ENCODE results near the gene PIK3CD. TPM values are rescaled to one million over a fixed set of nuclear protein-coding genes. Genes with fewer than 3 reads are reported as not detected.
A peak's percentile ranks its signal among the peaks of the same experiment; 100 is the strongest.

The PIK3CD gene
- total RNA-seq (2021; fragmentation: NEBNext Ultra II Directional; extraction: Animal tissue kit (Norgen Biotek cat#: 25700)) (24.1 and 24.8 TPM in 2 replicates), polyA plus RNA-seq (2011; rRNA removed) (20.6 and 28.8 TPM in 2 replicates), polyA minus RNA-seq (2011; rRNA and poly(A)+ RNA removed) (23.1 and 25.3 TPM in 2 replicates)
- 18.1 TPM for polyA plus RNA-seq (2011; cell fraction: cytosol; rRNA removed)
- 46.9 TPM for polyA plus RNA-seq (2011; cell fraction: nucleus; rRNA removed)
- 20.8 to 23.7 TPM (median 22.1 TPM) in 4 replicates for polyA plus RNA-seq (2012, experiment 1 of 2)
- 14.9 TPM for polyA plus RNA-seq (2012, experiment 2 of 2)
- 6.2 TPM for polyA plus RNA-seq (2013, experiment 1 of 2)
- 5.9 TPM for polyA plus RNA-seq (2013, experiment 2 of 2)
- 17.4 TPM for polyA minus RNA-seq (2011; cell fraction: cytosol; rRNA and poly(A)+ RNA removed)
- 26.4 TPM for polyA minus RNA-seq (2011; cell fraction: nucleus; rRNA and poly(A)+ RNA removed)
- long read RNA-seq, experiment 1, partial matches to known transcripts = 9 of 11 reads
- long read RNA-seq, experiment 1, other reads (novel, unspliced or antisense) = 2 of 11 reads
- long read RNA-seq, experiment 2, partial matches to known transcripts = 0 of 1 reads
- long read RNA-seq, experiment 2, other reads (novel, unspliced or antisense) = 1 of 1 reads

GRCh38 chr1:9651565-9652378, at the start of gene PIK3CD:
Gene PIK3CD, plus strand, starts transcription at chr1:9651731. Its CDS starts 58,725 bp downstream, at chr1:9710456.
- Histone ChIP-seq H2BK5ac (ENCODE audit: low read depth, low read length) (no peak within 1 kb of the TSS), H3K79me2 (ENCODE audit: control insufficient read depth in 1 of 2, insufficient read depth in 2 of 2, low read length in 2 of 2) (no peaks in the 10 kb centered on the region), H2BK12ac (ENCODE audit: low read depth, low read length) (no peak within 1 kb of the TSS), H3K4me2 (ENCODE audit: insufficient read depth in 1 of 2, low read depth in 2 of 2, low read length in 2 of 2) (peak within 1 kb of the TSS; percentile 65 to 90), H4K20me1 (replicated peaks in 1 of 2; ENCODE audit: control insufficient read depth in 1 of 2, insufficient read depth in 2 of 2, low read length in 2 of 2) (no peaks in the 10 kb centered on the region), H3K79me1 (ENCODE audit: low read depth, low read length) (no peaks in the 10 kb centered on the region), H3K27ac (ENCODE audit: low read depth, low read length) (no peak within 1 kb of the TSS), H3K36me3 (ENCODE audit: control insufficient read depth in 2 of 4, insufficient read depth in 4 of 4, low read length in 3 of 4) (no peaks in the 10 kb centered on the region), H4K8ac (ENCODE audit: extremely low read depth, insufficient read depth, low read length) (peak within 1 kb of the TSS; percentile 63; the same call in 1 of the 2 replicates), H4K91ac (replicated peaks; ENCODE audit: insufficient read length, low read length) (no peak within 1 kb of the TSS), H2AK5ac (ENCODE audit: low read depth, low read length) (no peak within 1 kb of the TSS), H3K4me3 (ENCODE audit: extremely low read depth in 1 of 4, insufficient read depth in 2 of 4, low read depth in 3 of 4, low read length in 4 of 4) (peak within 1 kb of the TSS; percentile 52 to 71 (median 58)), H2BK120ac (replicated peaks; ENCODE audit: low read depth, low read length) (no peak within 1 kb of the TSS), H3K27me3 (replicated peaks in 1 of 4; ENCODE audit: control insufficient read depth in 3 of 4, extremely low read depth in 1 of 4, insufficient read depth in 3 of 4, low read length in 3 of 4) (peaks cover 5 to 33% (median 29%) of the 10 kb centered on the region in 4 experiments), H4K5ac (ENCODE audit: insufficient read length, low read depth, low read length) (no peak within 1 kb of the TSS), H3K9ac (replicated peaks in 1 of 4; ENCODE audit: extremely low read depth in 1 of 4, low read depth in 3 of 4, low read length in 3 of 4) (peak within 1 kb of the TSS in 1 of 4 experiments; percentile 46; a peak in 2 of 7 replicates), H3K14ac (ENCODE audit: insufficient read length) (no peak within 1 kb of the TSS), H3K56ac (replicated peaks; ENCODE audit: insufficient read length, low read depth, low read length) (no peak within 1 kb of the TSS), H3K4ac (replicated peaks; ENCODE audit: insufficient read length, low read depth, low read length) (no peak within 1 kb of the TSS), H3K23ac (ENCODE audit: insufficient read length) (no peak within 1 kb of the TSS), H2AFZ (ENCODE audit: low read length) (no peak within 1 kb of the TSS), H2BK15ac (ENCODE audit: low read length) (0 out of 2 replicates have a peak within 1 kb of the TSS, but pooled peaks have one; percentile 40), H3K9me3 (ENCODE audit: insufficient read depth in 2 of 2, low read depth in 1 of 2, low read length in 1 of 2) (no peaks in the 10 kb centered on the region), H2BK20ac (ENCODE audit: low read length) (no peak within 1 kb of the TSS), H3K18ac (ENCODE audit: extremely low read depth, low read length) (peak within 1 kb of the TSS; percentile 9; the same call in 1 of the 2 replicates), H3K23me2 (ENCODE audit: low read depth, low read length) (peaks cover 8% of the 10 kb centered on the region), H3K4me1 (replicated peaks in 1 of 4; ENCODE audit: control insufficient read depth in 3 of 4, insufficient read depth in 4 of 4, low read length in 3 of 4) (peaks cover 0 to 3% (median 0%) of the 10 kb centered on the region in 4 experiments; a peak in 3 of 7 replicates)
- DNase-seq (ENCODE audit: low read depth in 1 of 2, low spot score in 2 of 2) = peak in 1 of 2 experiments; percentile 76
- CTCF ChIA-PET (ENCODE audit: partially characterized antibody) = interaction anchor here (0.7 to 2.6 kb wide), 7 partner anchors 24 to 70 kb away, joined by 3 to 15 read pairs (median 4); no protein-coding TSS in a partner anchor
- POLR2A ChIA-PET (ENCODE audit: partially characterized antibody) = interaction anchor here (0.9 to 2.3 kb wide), 4 partner anchors 20 to 64 kb away, joined by 3 to 9 read pairs (median 4); no protein-coding TSS in a partner anchor
- WGBS, 2 experiments (ENCODE audit: extremely low coverage in 1 of 2, insufficient coverage in 1 of 2, insufficient read length in 1 of 2, insufficient replicate concordance in 2 of 2, low coverage in 1 of 2, low lambda C conversion rate in 2 of 2, missing lambda C conversion rate in 1 of 2) = 0% methylated on average over 44 of the region's 94 CpGs; no CpG with 5 or more reads in 1 of the 2 experiments
- FAIRE-seq = no peak
- TF ChIP-seq RBBP5 (IDR thresholded peaks at IDR 0.05; ENCODE audit: borderline replicate concordance, low read depth, low read length) (no peak), ZNF274 (IDR thresholded peaks at IDR 0.05; ENCODE audit: borderline replicate concordance, extremely low read depth, low read length) (no peak), SIX5 (IDR thresholded peaks at IDR 0.05; ENCODE audit: low read depth, low read length) (no peak), KDM1A (IDR thresholded peaks at IDR 0.05; ENCODE audit: borderline replicate concordance, low read length) (no peak), TCF12 (IDR thresholded peaks at IDR 0.05; ENCODE audit: low read depth, low read length) (no peak)

Measured in H1 (cell line).